ENCODE measurements around the gene RGPD3. TPM values are rescaled to one million over a fixed set of nuclear protein-coding genes. Genes with fewer than 3 reads are reported as not detected.

Gene RGPD3
- total RNA-seq, 6 experiments from 2014 or later: 0.05 to 0.11 (median 0.09) TPM; not detected in 1

- no peaks in the 10 kb centered on the region; the same call in 1 of the 2 replicates for H3K27me3 Mint-ChIP-seq (ENCODE audit: insufficient read depth)
- H3K4me3 Mint-ChIP-seq: no peak overlapping the region
- H3K9me3 Mint-ChIP-seq: peaks cover 14% of the 10 kb centered on the region
- no peaks in the 10 kb centered on the region for H3K4me1 Mint-ChIP-seq (ENCODE audit: low read depth)
- no peak for TF ChIP-seq CTCF (IDR thresholded peaks at IDR 0.05)
- no peak overlapping the region for H3K27ac Mint-ChIP-seq
- DNase-seq: no peak
- no peaks in the 10 kb centered on the region for H3K36me3 Mint-ChIP-seq (ENCODE audit: low read depth)
Observed at GRCh38 chr2:106358081-106358480, 110.1 kb downstream of the RGPD3 start.

- no peaks in the 10 kb centered on the region for H3K36me3 Mint-ChIP-seq (ENCODE audit: low read depth)
- no peaks in the 10 kb centered on the region for H3K4me1 Mint-ChIP-seq (ENCODE audit: low read depth)
- H3K9me3 Mint-ChIP-seq: peaks cover 8% of the 10 kb centered on the region
- H3K4me3 Mint-ChIP-seq: no peak overlapping the region
- TF ChIP-seq CTCF (IDR thresholded peaks at IDR 0.05): no peak
- no peak overlapping the region for H3K27ac Mint-ChIP-seq
- H3K27me3 Mint-ChIP-seq (ENCODE audit: insufficient read depth): no peaks in the 10 kb centered on the region; the same call in 1 of the 2 replicates
- no peak for DNase-seq
Observed at GRCh38 chr2:106356291-106356690, 111.9 kb downstream of the RGPD3 start.

GRCh38 chr2:106353676-106354075 is 114.5 kb downstream of the RGPD3 start:
- Mint-ChIP-seq H3K36me3 (ENCODE audit: low read depth) (no peaks in the 10 kb centered on the region), H3K27me3 (ENCODE audit: insufficient read depth) (no peaks in the 10 kb centered on the region; the same call in 1 of the 2 replicates), H3K27ac (no peak overlapping the region), H3K4me3 (no peak overlapping the region), H3K9me3 (peaks cover 6% of the 10 kb centered on the region), H3K4me1 (ENCODE audit: low read depth) (no peaks in the 10 kb centered on the region)
- TF ChIP-seq CTCF (IDR thresholded peaks at IDR 0.05): no peak
- no peak for DNase-seq

- Mint-ChIP-seq H3K9me3 (peaks cover 6% of the 10 kb centered on the region), H3K4me1 (ENCODE audit: low read depth) (no peaks in the 10 kb centered on the region), H3K4me3 (no peak overlapping the region), H3K27ac (no peak overlapping the region), H3K27me3 (ENCODE audit: insufficient read depth) (no peaks in the 10 kb centered on the region; the same call in 1 of the 2 replicates), H3K36me3 (ENCODE audit: low read depth) (no peaks in the 10 kb centered on the region)
- TF ChIP-seq CTCF (IDR thresholded peaks at IDR 0.05): no peak
- DNase-seq: no peak
Observed at GRCh38 chr2:106350980-106351379, 117.2 kb downstream of the RGPD3 start.

- no peaks in the 10 kb centered on the region for H3K36me3 Mint-ChIP-seq (ENCODE audit: low read depth)
- H3K27ac Mint-ChIP-seq: no peak overlapping the region
- no peak overlapping the region for H3K4me3 Mint-ChIP-seq
- H3K27me3 Mint-ChIP-seq (ENCODE audit: insufficient read depth): no peaks in the 10 kb centered on the region
- TF ChIP-seq CTCF (IDR thresholded peaks at IDR 0.05): no peak
- H3K9me3 Mint-ChIP-seq: peaks cover 14% of the 10 kb centered on the region; the same call in 1 of the 2 replicates
- DNase-seq: no peak
- no peaks in the 10 kb centered on the region for H3K4me1 Mint-ChIP-seq (ENCODE audit: low read depth)
Observed at GRCh38 chr2:106344302-106344701, 123.9 kb downstream of the RGPD3 start.

GRCh38 chr2:106343274-106343673 is 124.9 kb downstream of the RGPD3 start:
- no peak overlapping the region for H3K27ac Mint-ChIP-seq
- no peaks in the 10 kb centered on the region for H3K27me3 Mint-ChIP-seq (ENCODE audit: insufficient read depth)
- TF ChIP-seq CTCF (IDR thresholded peaks at IDR 0.05): no peak
- no peak overlapping the region for H3K4me3 Mint-ChIP-seq
- peaks cover 14% of the 10 kb centered on the region; the same call in 1 of the 2 replicates for H3K9me3 Mint-ChIP-seq
- DNase-seq: no peak
- no peaks in the 10 kb centered on the region for H3K4me1 Mint-ChIP-seq (ENCODE audit: low read depth)
- H3K36me3 Mint-ChIP-seq (ENCODE audit: low read depth): no peaks in the 10 kb centered on the region
